ENCODE data around the gene CRTC3. TPM values are rescaled to one million over a fixed set of nuclear protein-coding genes. Genes with fewer than 3 reads are reported as not detected.
"Not testable (repeated sequence)": the region's sequence is repeated elsewhere in the genome, so short reads cannot be mapped to it uniquely, and the experiment has no call there.

CRTC3 gene
- total RNA-seq, 1 experiment from 2014 or later: 5.9 TPM

DNA sequence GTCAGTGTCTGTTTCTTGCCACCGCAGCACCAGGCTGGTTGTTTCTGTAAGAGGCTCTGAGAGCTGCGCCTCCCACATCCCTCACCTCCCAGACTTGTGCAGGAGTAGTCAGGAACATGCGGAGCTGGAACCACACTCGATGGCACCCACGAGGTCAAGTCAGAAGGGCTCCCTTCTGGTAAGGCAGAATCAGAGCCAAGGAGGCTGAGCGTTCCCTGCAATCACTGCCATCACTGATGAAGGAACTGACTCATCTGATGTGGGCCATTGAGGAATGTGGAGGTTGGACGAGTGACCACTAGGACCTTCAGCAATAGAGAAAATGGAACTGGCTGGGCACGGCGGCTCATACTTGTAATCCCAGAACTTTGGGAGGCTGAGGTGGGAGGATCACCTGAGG, 151.8 kb downstream of the CRTC3 start:
- DNase-seq (ENCODE audit: low spot score): no peak
- in situ Hi-C loops (cut with HindIII; ENCODE audit: low sequenced_read_pairs): no loop called here

DNA sequence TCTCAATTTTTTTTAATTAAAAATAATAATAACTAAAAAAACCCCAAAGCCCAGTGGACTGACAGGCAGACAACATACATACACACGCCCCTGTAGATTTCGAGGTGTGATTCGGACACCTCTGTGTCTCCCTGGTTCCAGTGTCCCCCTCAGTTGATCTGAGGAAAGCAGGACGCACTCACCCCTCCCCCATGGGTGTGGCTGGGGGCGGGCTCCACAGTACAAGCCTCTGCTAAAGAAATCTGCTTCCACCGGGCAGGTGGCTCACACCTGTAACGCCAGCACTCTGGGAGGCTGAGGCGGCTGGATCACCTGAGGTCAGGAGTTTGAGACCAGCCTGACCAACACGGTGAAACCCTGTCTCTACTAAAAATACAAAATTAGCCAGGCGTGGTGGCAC, 153.6 kb downstream of the CRTC3 start:
- in situ Hi-C loops (cut with HindIII; ENCODE audit: low sequenced_read_pairs): no loop called here
- no peak for DNase-seq (ENCODE audit: low spot score)

DNA sequence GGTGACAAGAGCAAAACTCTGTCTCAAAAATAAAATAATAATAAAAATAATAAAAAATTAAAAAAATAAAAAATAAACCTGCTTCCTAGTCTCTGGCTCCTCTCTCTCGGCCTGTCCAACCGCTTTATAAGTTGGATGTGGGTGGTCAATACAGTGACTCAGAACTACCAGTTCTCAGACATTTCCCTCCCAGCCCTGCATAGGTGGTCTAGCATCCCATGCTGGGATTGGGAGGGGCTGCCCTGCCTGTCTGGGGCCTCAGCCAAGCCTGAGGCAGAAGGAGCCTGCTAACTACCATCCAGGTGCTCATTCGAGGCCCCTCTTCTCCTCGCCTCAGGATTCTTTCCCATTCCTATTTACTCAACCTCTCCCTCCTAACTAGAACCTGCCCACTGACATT, 154.2 kb downstream of the CRTC3 start:
- no peak for DNase-seq (ENCODE audit: low spot score)
- in situ Hi-C loops (cut with HindIII; ENCODE audit: low sequenced_read_pairs): no loop called here

DNA sequence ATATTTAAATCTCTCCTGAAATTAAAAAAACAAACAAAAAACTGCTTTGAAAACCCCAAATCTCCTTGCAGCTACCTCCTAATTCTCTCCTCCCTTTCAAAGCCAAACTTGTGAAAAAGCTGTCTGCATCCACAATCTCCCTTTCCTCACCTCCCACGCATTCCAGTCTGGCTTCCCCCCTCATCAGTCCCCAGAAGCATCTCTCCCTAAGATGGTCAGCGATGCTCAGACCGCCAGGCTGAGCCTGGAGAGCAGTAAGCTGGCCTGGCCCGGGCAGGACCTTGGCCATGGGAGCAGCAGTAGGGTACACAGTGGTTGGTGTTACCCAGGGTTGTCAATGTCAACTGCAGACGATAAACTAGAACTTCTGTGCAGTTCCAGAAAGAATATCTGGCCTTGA, 154.6 kb downstream of the CRTC3 start:
- in situ Hi-C loops (cut with HindIII; ENCODE audit: low sequenced_read_pairs): no loop called here
- DNase-seq (ENCODE audit: low spot score): no peak

DNA sequence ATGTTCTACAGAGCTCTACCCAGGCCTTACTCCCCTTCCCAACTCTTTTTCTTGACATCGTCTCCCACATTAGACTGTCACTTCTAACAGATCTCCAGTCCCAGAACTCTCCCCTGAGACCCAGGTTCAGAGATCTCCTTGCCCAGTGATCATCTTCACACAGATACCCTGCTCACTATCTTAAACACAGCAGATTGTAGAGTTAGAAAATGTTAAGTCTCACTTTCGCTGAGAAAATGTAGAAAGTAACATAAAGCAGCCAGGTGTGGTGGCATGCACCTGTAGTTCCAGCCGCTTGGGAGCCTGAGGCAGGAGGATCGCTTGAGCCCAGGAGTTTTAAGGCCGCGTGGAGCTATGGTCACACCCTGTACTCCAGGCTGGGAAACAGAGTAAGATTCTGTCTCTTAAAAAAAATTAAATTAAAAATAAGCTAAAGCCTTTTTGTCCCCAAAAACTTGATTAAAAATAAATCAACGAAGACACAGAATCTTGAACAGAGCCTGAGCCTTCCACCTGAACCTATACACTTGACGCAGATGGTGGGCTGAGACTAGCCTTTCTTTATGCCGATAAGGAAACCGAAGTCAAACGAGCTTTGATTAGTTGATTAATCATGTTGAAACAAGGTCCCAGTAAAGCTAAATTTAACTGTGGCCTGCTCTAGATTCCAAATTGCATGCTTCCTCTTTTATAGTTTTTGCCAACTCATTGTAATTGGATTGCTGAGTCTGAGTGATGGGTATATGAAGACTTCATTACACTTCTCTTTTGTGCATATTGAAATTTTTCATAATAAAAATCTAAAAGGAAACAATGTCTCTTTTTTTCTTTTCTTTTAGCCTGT, 156.1 kb downstream of the CRTC3 start:
- no peak for DNase-seq (ENCODE audit: low spot score)
- in situ Hi-C loops (cut with HindIII; ENCODE audit: low sequenced_read_pairs): no loop called here

DNA sequence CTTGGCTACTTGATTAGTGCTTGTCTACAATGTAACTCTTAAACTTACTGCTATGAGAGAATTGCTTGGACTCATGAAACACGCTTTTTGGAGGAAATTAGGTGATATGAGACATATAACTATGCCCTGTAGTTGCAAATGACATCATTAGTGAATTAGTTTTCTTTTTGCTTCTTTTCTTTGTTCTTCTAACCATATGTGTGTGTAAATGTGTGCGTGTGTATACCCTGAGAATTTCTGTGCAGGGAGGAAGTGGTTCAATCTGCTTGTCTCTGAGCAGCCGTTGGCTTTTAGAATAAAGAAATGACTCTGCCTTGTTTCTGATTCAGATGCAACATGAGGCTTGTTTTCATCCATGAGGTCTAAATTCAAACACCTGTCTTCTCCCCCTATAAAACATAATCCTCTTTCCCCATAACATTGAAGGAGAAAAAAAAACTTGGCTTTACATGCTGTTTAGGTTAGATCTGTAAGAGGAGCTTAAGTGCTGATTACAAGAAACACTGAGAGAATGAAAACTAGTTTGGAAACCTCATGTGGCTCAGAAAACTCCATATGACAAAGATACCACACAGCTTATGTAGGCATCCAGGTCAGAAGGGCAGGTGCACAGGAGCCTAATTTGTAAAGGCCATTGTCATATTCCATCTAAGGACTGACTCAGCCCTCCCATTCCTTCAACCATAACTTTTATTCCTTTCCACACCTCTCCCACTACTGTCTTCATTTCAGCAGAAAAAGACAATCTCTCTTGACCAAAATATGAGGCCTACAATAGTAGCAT, 156.9 kb downstream of the CRTC3 start:
- in situ Hi-C loops (cut with HindIII; ENCODE audit: low sequenced_read_pairs): no loop called here
- no peak for DNase-seq (ENCODE audit: low spot score)

DNA sequence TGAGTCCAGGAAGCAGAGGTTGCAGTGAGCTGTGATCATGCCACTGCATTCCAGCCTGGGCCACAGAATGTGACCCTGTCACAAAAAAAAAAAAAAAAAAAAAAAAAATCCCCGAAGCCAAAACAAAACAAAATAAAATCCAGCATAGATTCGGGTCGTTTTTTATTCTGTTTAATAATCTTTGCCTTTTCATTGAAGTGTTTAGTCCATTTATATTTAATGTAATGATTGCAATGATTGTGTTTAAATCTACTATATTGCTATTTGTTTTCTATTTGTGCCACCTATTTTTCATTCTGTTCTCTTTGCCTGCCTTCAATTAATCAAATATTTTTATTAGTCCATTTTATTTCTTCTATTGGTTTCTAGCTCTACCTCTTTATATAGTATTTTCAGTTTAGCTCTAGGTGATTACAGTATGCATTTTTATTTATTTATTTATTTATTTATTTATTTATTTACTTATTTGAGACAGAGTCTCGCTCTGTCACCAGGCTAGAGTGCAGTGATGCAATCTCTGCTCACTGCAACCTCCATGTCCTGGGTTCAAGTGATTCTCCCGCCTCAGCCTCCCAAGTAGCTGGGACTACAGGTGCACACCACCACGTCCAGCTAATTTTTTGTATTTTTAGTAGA, 159.7 kb downstream of the CRTC3 start:
- DNase-seq (ENCODE audit: low spot score); in situ Hi-C loops (cut with HindIII; ENCODE audit: low sequenced_read_pairs): not testable (repeated sequence)

DNA sequence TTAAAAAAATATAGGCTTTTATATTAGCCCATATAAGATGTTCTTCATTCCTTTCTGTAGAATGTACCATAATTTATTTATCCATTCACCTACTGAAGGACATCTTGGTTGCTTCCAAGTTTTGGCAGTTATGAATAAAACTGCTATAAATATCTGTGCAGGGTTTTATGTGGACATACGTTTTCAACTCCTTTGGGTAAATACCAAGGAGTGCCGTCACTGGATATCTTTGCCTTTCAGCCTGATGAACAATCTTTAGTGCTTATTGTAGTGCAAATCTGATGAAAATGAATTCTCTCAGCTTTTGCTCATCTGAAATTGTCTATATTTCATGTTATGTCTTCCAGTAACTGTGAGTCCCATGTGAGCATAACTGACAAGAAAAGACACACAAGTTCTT, 160.9 kb downstream of the CRTC3 start:
- in situ Hi-C loops (cut with HindIII; ENCODE audit: low sequenced_read_pairs): no loop called here
- no peak for DNase-seq (ENCODE audit: low spot score)

DNA sequence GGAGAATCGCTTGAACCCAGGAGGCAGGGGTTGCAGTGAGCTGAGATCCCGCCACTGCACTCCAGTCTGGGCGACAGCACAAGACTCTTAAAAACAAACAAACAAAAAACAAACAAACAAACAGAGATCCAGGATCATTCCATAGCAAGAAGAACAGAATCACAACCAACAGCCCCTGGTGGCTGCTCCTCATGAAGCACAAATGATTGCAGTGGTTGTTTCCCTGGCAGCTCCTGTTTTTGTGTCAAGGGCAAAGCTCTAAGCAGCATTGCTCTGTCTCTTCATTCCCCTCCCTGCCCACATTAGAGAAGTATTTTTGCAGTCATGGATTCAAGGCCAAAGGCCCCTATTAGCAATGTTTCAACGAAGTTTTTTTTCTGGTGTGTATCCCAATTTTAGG, 161.6 kb downstream of the CRTC3 start:
- DNase-seq (ENCODE audit: low spot score): no peak
- in situ Hi-C loops (cut with HindIII; ENCODE audit: low sequenced_read_pairs): no loop called here

DNA sequence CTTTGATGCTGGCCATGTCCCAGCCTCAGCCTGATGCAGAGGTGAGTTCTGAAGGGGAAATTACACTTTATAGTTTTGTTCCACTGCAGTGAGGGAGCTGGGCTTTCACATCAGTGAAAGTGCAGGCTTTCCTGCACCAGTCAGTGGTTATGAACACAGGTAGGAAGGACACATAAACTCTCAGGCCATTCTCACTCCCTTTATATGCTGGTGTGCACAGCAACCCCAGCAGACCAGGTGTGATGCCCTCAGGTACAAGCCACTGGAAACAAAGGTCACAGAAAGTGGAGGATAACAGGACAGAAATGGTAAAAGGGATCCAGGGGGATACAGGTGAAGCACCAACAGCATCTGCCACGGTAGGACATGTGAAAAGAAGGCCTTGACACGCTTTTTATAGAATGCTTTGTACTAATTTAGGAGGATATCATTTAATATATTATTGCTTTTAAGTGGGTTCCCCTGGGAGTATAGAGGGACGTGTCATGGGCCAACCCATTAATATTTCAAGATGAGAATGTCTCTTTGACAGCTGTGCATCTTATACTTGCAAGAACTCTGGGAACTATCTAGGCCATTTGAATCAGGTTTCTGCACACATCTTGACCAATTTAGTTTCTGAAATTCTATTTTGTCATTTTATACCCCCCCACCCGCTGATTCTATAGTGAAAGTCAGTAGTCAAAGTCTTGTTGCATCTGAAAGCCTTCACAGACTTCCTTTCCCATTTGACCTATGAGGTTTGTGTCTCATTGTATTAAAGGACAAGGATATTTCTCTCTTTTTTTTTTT, 162.5 kb downstream of the CRTC3 start:
- in situ Hi-C loops (cut with HindIII; ENCODE audit: low sequenced_read_pairs): no loop called here

More for the DNA sequence above, 162.5 kb downstream of the CRTC3 start:
- DNase-seq (ENCODE audit: low spot score): no peak

Other genes with a start within 250 kb of the CRTC3 start
- gene ZNF774, start 177.6 kb upstream of the CRTC3 start, total RNA-seq (2014; rRNA removed; shearing (Covaris generic)): 0.27 and 0.62 TPM in 2 replicates
- gene IQGAP1, start 141.7 kb upstream of the CRTC3 start, total RNA-seq (2014; rRNA removed; shearing (Covaris generic)): 52.7 and 55.2 TPM in 2 replicates
- gene BLM, start 187.4 kb downstream of the CRTC3 start, total RNA-seq (2014; rRNA removed; shearing (Covaris generic)): 19.0 and 25.7 TPM in 2 replicates

All from G401 (cell line).